Osteocyte (in vitro differentiated cells): ENCODE results near the gene PNPLA2. TPM values are rescaled to one million over a fixed set of nuclear protein-coding genes. Genes with fewer than 3 reads are reported as not detected.

Experiments used
- DNase-seq: peaks from one replicate; pipeline ENCODE4 v3.0.0; 2021; ENCODE audit warnings: mixed read lengths; ENCODE audit not compliant: unreplicated experiment; ENCODE audit errors: extremely low spot score
- H3K27ac Mint-ChIP-seq: one replicate; pipeline ENCODE4 v1.8.0; 2021; ENCODE audit warnings: mild to moderate bottlenecking, mixed read lengths; ENCODE audit not compliant: unreplicated experiment
- H3K27me3 Mint-ChIP-seq: one replicate; pipeline ENCODE4 v1.8.0; 2021; ENCODE audit warnings: mixed read lengths; ENCODE audit not compliant: unreplicated experiment
- H3K36me3 Mint-ChIP-seq: one replicate; pipeline ENCODE4 v1.8.0; 2021; ENCODE audit warnings: mixed read lengths; ENCODE audit not compliant: unreplicated experiment
- H3K4me1 Mint-ChIP-seq: one replicate; pipeline ENCODE4 v1.8.0; 2021; ENCODE audit warnings: mixed read lengths; ENCODE audit not compliant: unreplicated experiment
- H3K4me3 Mint-ChIP-seq: one replicate; pipeline ENCODE4 v1.8.0; 2021; ENCODE audit warnings: mild to moderate bottlenecking, moderate library complexity, mixed read lengths; ENCODE audit not compliant: unreplicated experiment
- H3K9me3 Mint-ChIP-seq: one replicate; pipeline ENCODE4 v1.8.0; 2021; ENCODE audit warnings: mixed read lengths; ENCODE audit not compliant: unreplicated experiment
- total RNA-seq: library from RNA; stranded (reverse); gene quantifications from 2 replicates; pipeline ENCODE4 v1.2.1, GENCODE V29; 2021
- TF ChIP-seq, protein P1 (sequence below): fragments of 200-600 bp; sonication (generic); IDR thresholded peaks from 2 replicates; pipeline ENCODE4 v1.5.0; 2021; ENCODE audit warnings: antibody characterized with exemption, mild to moderate bottlenecking, moderate library complexity

Gene PNPLA2
- total RNA-seq, 1 donor from 2014 or later, result 96.4 TPM

GRCh38 chr11:826227-826621, 7.5 kb downstream of the PNPLA2 start:
- Mint-ChIP-seq H3K36me3 (peaks cover 10% of the 10 kb centered on the region), H3K9me3 (no peaks in the 10 kb centered on the region), H3K27ac (no peak overlapping the region), H3K4me1 (peaks cover 47% of the 10 kb centered on the region), H3K27me3 (no peaks in the 10 kb centered on the region), H3K4me3 (peak overlapping the region; percentile 40)
- TF ChIP-seq, protein P1, sequence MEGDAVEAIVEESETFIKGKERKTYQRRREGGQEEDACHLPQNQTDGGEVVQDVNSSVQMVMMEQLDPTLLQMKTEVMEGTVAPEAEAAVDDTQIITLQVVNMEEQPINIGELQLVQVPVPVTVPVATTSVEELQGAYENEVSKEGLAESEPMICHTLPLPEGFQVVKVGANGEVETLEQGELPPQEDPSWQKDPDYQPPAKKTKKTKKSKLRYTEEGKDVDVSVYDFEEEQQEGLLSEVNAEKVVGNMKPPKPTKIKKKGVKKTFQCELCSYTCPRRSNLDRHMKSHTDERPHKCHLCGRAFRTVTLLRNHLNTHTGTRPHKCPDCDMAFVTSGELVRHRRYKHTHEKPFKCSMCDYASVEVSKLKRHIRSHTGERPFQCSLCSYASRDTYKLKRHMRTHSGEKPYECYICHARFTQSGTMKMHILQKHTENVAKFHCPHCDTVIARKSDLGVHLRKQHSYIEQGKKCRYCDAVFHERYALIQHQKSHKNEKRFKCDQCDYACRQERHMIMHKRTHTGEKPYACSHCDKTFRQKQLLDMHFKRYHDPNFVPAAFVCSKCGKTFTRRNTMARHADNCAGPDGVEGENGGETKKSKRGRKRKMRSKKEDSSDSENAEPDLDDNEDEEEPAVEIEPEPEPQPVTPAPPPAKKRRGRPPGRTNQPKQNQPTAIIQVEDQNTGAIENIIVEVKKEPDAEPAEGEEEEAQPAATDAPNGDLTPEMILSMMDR, result no peak
- no peak for DNase-seq

DNA sequence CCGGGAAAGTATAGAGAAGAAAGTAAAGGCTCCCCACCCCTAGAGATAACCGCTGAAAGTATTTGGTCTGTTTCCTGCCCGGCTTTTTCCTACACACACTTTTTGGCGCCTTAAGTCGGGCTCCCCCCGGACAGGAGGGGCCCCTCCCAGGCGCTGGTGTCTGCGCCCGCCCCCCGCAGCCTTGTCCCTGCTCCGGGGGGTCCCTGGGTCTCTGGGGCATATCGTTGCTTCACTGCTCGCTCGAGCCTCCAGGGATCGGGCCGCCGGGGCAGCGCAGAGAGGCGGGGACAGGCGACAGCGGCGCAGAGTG, 8.1 kb downstream of the PNPLA2 start:
- no peaks in the 10 kb centered on the region for H3K9me3 Mint-ChIP-seq

GRCh38 chr11:827146-827896, 8.6 kb downstream of the PNPLA2 start:
- no peaks in the 10 kb centered on the region for H3K9me3 Mint-ChIP-seq
- H3K27me3 Mint-ChIP-seq, result no peaks in the 10 kb centered on the region
- TF ChIP-seq, protein P1, result no peak
- no peak for DNase-seq
- peaks cover 49% of the 10 kb centered on the region for H3K4me1 Mint-ChIP-seq
- peaks cover 10% of the 10 kb centered on the region for H3K36me3 Mint-ChIP-seq
- peak overlapping the region; percentile 31 for H3K27ac Mint-ChIP-seq
- peak overlapping the region; percentile 40 for H3K4me3 Mint-ChIP-seq

More for the DNA sequence above, 8.1 kb downstream of the PNPLA2 start:
- peaks cover 10% of the 10 kb centered on the region for H3K36me3 Mint-ChIP-seq
- TF ChIP-seq, protein P1, result no peak
- peak overlapping the region; percentile 40 for H3K4me3 Mint-ChIP-seq
- H3K27ac Mint-ChIP-seq, result no peak overlapping the region
- no peak for DNase-seq
- no peaks in the 10 kb centered on the region for H3K27me3 Mint-ChIP-seq
- H3K4me1 Mint-ChIP-seq, result peaks cover 48% of the 10 kb centered on the region

- peaks cover 49% of the 10 kb centered on the region for H3K4me1 Mint-ChIP-seq
- DNase-seq, result no peak
- TF ChIP-seq, protein P1, result no peak
- H3K4me3 Mint-ChIP-seq, result peak within 1 kb of the TSS; percentile 40
- H3K9me3 Mint-ChIP-seq, result no peaks in the 10 kb centered on the region
- peak within 1 kb of the TSS; percentile 54 for H3K27ac Mint-ChIP-seq
- H3K36me3 Mint-ChIP-seq, result peaks cover 7% of the 10 kb centered on the region
- H3K27me3 Mint-ChIP-seq, result no peaks in the 10 kb centered on the region
These were observed 9.1 kb downstream of the PNPLA2 start, which contains the start of gene CRACR2B for GRCh38 chr11:827897-828192. TSS of gene CRACR2B (plus strand) at chr11:827919. CDS start at chr11:828608, 689 bp downstream.

DNA sequence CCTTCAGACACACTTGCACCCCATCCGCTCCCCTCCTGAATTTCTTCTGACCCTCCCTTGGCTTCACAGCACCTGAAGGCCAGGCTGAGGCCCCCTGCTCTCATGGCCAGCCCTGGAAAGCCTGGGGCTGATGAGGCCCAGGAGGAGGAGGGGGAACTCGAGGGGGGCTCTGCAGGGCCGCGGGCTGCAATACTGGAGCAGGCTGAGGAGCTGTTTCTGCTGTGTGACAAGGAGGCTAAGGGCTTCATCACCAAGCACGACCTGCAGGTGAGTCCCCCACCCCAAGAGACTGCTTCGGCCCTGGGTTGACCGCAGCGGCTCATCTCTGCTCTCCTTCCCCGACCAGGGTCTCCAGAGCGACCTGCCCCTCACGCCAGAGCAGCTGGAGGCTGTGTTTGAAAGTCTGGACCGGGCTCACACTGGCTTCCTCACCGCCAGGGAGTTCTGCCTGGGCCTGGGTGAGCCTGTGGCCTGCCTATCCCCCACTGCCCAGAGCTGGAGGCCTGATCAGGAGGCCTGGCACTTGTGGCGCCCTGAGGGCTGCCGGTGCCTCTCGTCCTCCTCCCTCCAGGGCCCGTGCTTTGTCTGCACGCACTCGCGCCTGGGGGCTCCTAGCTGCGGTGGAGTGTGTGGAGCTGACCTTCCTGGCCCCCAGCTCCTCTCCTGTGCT, 9.9 kb downstream of the PNPLA2 start:
- H3K4me3 Mint-ChIP-seq, result no peak overlapping the region
- H3K27me3 Mint-ChIP-seq, result no peaks in the 10 kb centered on the region
- no peaks in the 10 kb centered on the region for H3K9me3 Mint-ChIP-seq

More for the DNA sequence above, 9.9 kb downstream of the PNPLA2 start:
- peak overlapping the region; percentile 54 for H3K27ac Mint-ChIP-seq
- no peak for DNase-seq
- TF ChIP-seq, protein P1, result no peak
- peaks cover 7% of the 10 kb centered on the region for H3K36me3 Mint-ChIP-seq
- H3K4me1 Mint-ChIP-seq, result peaks cover 49% of the 10 kb centered on the region
